ENCODE measurements around the gene TM4SF18.

The TM4SF18 gene

GRCh38 chr3:149373235-149374125 is 40.0 kb upstream of the TM4SF18 start:
- Mint-ChIP-seq H3K9me3 (no peaks in the 10 kb centered on the region), H3K27ac (no peak overlapping the region), H3K27me3 (peaks cover 11% of the 10 kb centered on the region), H3K4me3 (no peak overlapping the region), H3K4me1 (peaks cover 5% of the 10 kb centered on the region), H3K36me3 (peaks cover 2% of the 10 kb centered on the region)
- DNase-seq (ENCODE audit: low spot score in 2 of 2) (no peak), ATAC-seq (ENCODE audit: low read depth) (no peak)

DNA sequence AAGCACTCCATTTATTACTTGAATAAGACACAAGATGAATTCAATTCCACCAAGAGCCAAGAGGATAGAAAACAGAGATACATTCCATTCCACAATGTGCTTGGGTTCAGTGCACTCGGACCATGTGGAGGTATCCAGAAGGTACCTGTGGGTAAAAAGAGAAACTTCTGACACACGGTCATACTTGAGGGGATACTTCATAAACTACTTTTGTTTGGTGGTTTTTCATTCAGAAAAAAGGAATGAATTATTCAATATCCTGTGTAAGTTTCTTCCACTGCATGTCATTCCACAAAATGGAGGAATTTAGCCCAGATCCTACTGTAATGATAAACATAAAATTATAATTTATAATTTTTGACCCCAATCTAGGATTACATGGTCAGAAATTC is 38.3 kb upstream of the TM4SF18 start:
- Mint-ChIP-seq H3K27me3 (peaks cover 8% of the 10 kb centered on the region), H3K4me3 (no peak overlapping the region), H3K4me1 (peaks cover 2% of the 10 kb centered on the region), H3K9me3 (no peaks in the 10 kb centered on the region), H3K27ac (no peak overlapping the region), H3K36me3 (no peaks in the 10 kb centered on the region)
- DNase-seq (ENCODE audit: low spot score in 2 of 2), result no peak
- ATAC-seq (ENCODE audit: low read depth), result no peak

- ATAC-seq (ENCODE audit: low read depth) (no peak), DNase-seq (ENCODE audit: low spot score in 2 of 2) (no peak)
- Mint-ChIP-seq H3K27me3 (peaks cover 8% of the 10 kb centered on the region), H3K36me3 (no peaks in the 10 kb centered on the region), H3K9me3 (no peaks in the 10 kb centered on the region), H3K4me1 (peaks cover 2% of the 10 kb centered on the region), H3K4me3 (no peak overlapping the region), H3K27ac (no peak overlapping the region)
These were observed 37.7 kb upstream of the TM4SF18 start for GRCh38 chr3:149371001-149371722.

DNA sequence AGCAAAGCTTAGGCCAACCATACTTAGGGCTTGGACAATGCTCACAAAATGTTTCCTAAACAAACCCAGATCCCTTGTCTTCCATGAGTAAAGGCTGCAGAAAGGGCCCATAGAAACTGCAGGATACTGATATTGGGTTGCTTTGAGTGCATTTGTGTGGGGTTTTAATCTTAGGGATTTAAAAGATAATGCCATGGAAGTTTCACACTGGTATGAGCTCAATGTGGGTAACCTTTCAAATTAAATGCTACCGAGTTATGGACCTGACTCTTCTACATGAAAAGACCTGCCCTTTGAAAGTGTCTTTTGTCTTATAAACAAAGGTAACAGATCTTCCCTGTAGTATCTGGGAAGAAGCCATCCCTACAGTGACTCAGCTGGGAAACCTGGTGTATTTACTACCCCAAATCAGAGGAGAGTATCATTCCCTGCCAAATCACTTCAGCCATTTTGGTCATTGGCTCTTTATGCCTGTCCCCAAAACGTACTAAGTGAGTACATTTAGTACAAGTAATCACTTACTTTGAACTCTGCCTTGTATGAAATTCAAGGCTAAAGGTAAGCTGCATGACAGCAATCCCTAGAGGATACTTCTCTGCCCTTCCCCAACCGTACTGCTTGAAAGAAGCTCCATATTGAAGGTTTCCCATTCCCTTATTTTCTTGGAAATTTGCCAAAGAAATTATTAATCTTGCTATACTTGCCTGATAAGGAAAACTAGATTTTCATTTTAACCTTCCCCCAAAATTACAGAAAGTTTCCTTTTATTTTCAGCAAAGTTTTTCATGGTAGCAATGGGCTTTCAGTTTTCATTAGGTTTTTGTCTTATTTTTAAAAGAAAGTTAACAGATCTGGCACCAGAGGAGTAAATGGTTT is 36.8 kb upstream of the TM4SF18 start:
- Mint-ChIP-seq H3K4me1 (peaks cover 2% of the 10 kb centered on the region), H3K27ac (no peak overlapping the region), H3K4me3 (no peak overlapping the region), H3K27me3 (peaks cover 9% of the 10 kb centered on the region), H3K36me3 (no peaks in the 10 kb centered on the region), H3K9me3 (no peaks in the 10 kb centered on the region)
- ATAC-seq (ENCODE audit: low read depth), result no peak
- no peak for DNase-seq (ENCODE audit: low spot score in 2 of 2)

DNA sequence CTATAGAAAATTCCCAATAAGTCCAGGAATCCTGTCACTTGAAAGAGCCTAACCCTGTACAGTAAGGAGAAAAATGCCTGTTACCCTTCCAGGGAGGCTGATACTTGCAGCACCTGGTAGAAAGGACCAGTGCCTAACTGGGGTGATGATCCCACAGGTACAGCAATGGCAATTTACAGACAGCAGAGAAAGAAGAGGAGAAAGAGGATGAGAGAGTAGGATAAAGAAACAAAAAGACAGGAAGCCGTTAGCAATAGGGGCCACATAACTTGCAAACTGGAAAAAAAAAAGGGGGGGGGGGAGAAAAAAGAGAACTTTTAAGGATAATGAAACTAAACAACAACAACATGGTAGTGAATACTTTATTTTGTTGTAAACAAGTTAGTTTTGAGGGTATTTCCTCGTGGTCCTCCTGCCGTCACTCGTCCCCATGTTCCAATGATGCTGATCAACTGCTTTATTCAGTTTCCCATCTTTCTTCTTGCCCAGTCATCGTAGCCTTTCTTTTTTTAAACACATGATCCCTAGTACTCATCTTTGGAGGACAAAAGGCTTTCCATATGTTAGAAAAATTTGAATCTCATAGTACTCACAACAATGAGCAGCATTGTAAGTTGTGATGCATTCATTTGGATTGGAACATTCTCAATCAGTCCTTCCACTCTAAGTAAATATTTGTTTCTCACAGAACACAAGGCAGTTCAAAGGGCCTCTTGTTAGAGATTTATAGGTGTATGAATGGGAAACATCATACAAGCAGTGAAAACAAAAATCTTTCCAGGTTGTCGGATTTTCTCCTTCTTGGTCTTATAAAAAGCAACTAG is 35.5 kb upstream of the TM4SF18 start:
- ATAC-seq (ENCODE audit: low read depth) (no peak), DNase-seq (ENCODE audit: low spot score in 2 of 2) (no peak)
- Mint-ChIP-seq H3K9me3 (no peaks in the 10 kb centered on the region), H3K27me3 (peaks cover 10% of the 10 kb centered on the region), H3K4me1 (peaks cover 2% of the 10 kb centered on the region), H3K4me3 (no peak overlapping the region), H3K36me3 (no peaks in the 10 kb centered on the region), H3K27ac (no peak overlapping the region)

GRCh38 chr3:149368201-149368673 is 34.8 kb upstream of the TM4SF18 start:
- Mint-ChIP-seq H3K27me3 (peaks cover 11% of the 10 kb centered on the region), H3K9me3 (no peaks in the 10 kb centered on the region), H3K36me3 (no peaks in the 10 kb centered on the region), H3K4me3 (no peak overlapping the region), H3K27ac (no peak overlapping the region), H3K4me1 (peaks cover 2% of the 10 kb centered on the region)
- DNase-seq (ENCODE audit: low spot score in 2 of 2) (no peak), ATAC-seq (ENCODE audit: low read depth) (no peak)

GRCh38 chr3:149366941-149367840 is 33.8 kb upstream of the TM4SF18 start:
- DNase-seq (ENCODE audit: low spot score in 2 of 2) (no peak), ATAC-seq (ENCODE audit: low read depth) (no peak)
- Mint-ChIP-seq H3K4me3 (no peak overlapping the region), H3K36me3 (no peaks in the 10 kb centered on the region), H3K4me1 (peaks cover 2% of the 10 kb centered on the region), H3K27me3 (peaks cover 7% of the 10 kb centered on the region), H3K27ac (no peak overlapping the region), H3K9me3 (no peaks in the 10 kb centered on the region)

DNA sequence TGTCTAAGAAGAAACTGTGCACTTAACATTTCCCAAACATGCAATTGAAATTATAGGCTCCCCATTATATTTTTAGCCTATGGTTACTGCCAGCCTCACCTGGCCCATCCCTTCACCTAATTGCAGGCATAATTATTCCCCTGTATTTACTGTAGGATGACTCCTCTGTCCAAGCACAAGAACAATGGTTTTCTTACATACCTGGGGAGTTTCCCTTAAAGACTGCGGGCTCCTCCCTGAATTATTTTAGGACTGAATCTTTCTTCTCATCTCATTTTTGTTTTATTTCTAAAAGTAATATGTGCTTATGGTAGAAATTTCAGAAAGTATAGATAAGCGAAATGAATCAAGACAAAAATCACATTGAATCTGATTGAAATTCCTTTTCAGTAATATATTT is 32.6 kb upstream of the TM4SF18 start:
- Mint-ChIP-seq H3K9me3 (no peaks in the 10 kb centered on the region), H3K27me3 (peaks cover 11% of the 10 kb centered on the region), H3K27ac (no peak overlapping the region), H3K36me3 (no peaks in the 10 kb centered on the region), H3K4me3 (no peak overlapping the region), H3K4me1 (no peaks in the 10 kb centered on the region)
- DNase-seq (ENCODE audit: low spot score in 2 of 2), result no peak
- ATAC-seq (ENCODE audit: low read depth), result no peak

GRCh38 chr3:149364624-149365023 is 31.2 kb upstream of the TM4SF18 start:
- ATAC-seq (ENCODE audit: low read depth), result no peak

DNA sequence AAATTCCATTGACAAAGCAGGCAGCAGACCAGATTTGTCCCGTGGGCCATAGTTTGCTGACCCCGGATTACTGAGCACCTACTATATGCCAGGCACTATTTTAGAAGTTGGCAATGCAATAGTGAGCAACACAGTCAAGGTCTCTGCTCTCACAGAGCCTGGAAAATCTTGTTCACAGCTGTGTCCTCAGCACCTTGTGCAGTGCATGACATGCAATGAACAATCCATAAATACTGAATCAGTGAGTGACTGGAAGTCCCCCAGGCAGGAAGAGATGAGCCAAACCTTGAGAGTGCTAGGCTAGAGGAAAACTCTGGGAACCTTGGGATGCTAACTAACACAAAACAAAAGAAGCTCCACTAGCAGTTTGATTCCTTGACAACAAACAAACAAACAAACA is 29.6 kb upstream of the TM4SF18 start:
- H3K9me3 Mint-ChIP-seq, result no peaks in the 10 kb centered on the region
- peaks cover 10% of the 10 kb centered on the region for H3K27me3 Mint-ChIP-seq
- no peak for DNase-seq (ENCODE audit: low spot score in 2 of 2)
- H3K36me3 Mint-ChIP-seq, result no peaks in the 10 kb centered on the region
- ATAC-seq (ENCODE audit: low read depth), result no peak
- H3K4me3 Mint-ChIP-seq, result no peak overlapping the region
- H3K27ac Mint-ChIP-seq, result no peak overlapping the region
- H3K4me1 Mint-ChIP-seq, result no peaks in the 10 kb centered on the region

More at GRCh38 chr3:149364624-149365023, 31.2 kb upstream of the TM4SF18 start:
- no peak for DNase-seq (ENCODE audit: low spot score in 2 of 2)
- Mint-ChIP-seq H3K4me3 (no peak overlapping the region), H3K36me3 (no peaks in the 10 kb centered on the region), H3K4me1 (no peaks in the 10 kb centered on the region), H3K9me3 (no peaks in the 10 kb centered on the region), H3K27me3 (peaks cover 11% of the 10 kb centered on the region), H3K27ac (no peak overlapping the region)

GRCh38 chr3:149362366-149362765 is 28.9 kb upstream of the TM4SF18 start:
- no peaks in the 10 kb centered on the region for H3K9me3 Mint-ChIP-seq
- ATAC-seq (ENCODE audit: low read depth) (no peak), DNase-seq (ENCODE audit: low spot score in 2 of 2) (no peak)
- no peaks in the 10 kb centered on the region for H3K36me3 Mint-ChIP-seq
- no peaks in the 10 kb centered on the region for H3K4me1 Mint-ChIP-seq
- H3K27me3 Mint-ChIP-seq, result peaks cover 8% of the 10 kb centered on the region
- no peak overlapping the region for H3K27ac Mint-ChIP-seq
- no peak overlapping the region for H3K4me3 Mint-ChIP-seq

DNA sequence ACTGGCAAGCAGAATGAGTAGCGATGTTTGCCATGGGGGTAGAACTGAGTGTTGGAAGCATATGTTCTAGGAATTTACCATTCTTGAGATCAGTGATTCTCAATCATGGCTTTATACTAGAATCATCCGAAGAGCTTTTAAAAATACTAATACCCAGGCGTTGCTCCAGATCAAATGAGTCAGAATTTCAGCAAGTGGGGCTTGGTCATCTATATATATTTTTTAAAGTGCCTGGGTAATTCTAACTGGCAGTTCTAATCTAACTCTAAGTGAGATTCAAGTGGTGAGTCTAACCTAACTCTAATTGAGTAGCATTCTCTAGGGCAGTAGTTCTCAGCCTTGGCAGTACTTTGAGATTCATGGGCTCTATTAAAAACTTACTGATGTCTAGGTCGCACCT is 23.2 kb upstream of the TM4SF18 start:
- no peak overlapping the region for H3K27ac Mint-ChIP-seq
- no peaks in the 10 kb centered on the region for H3K4me1 Mint-ChIP-seq
- H3K9me3 Mint-ChIP-seq, result peaks cover 1% of the 10 kb centered on the region
- H3K27me3 Mint-ChIP-seq, result peaks cover 9% of the 10 kb centered on the region
- no peak for ATAC-seq (ENCODE audit: low read depth)
- DNase-seq (ENCODE audit: low spot score in 2 of 2), result no peak
- H3K36me3 Mint-ChIP-seq, result no peaks in the 10 kb centered on the region
- no peak overlapping the region for H3K4me3 Mint-ChIP-seq

All from memory B cell (primary cell).